GM18498 (cell line): ENCODE data around the gene CAMK2G.
"Not testable (repeated sequence)": the region's sequence is repeated elsewhere in the genome, so short reads cannot be mapped to it uniquely, and the experiment has no call there.

ENCODE experiments used
- ATAC-seq: cut with Tn5 transposase; IDR thresholded peaks from one replicate; pipeline ENCODE4 v1.9.1; 2021; ENCODE audit warnings: mild to moderate bottlenecking, moderate library complexity; ENCODE audit not compliant: unreplicated experiment

The CAMK2G gene

GRCh38 chr10:73798927-73799560, 75.3 kb downstream of the CAMK2G start:
- ATAC-seq, result no peak

DNA sequence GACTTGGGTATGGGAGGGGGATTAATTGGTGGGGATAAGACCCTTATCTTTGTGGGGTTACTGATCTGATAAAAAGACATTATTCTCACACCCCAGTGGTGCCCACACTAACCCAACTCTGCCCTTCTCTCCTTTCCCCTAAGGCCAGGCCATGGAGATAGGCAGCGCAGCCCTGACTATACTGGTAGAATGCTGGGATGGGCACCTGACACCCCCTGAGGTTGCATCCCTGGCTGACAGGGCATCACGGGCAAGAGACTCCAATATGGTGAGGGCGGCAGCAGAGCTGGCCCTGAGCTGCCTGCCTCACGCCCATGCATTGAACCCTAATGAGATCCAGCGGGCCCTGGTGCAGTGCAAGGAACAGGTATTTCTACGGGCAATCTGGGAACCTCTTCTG, 76.3 kb downstream of the CAMK2G start:
- no peak for ATAC-seq

DNA sequence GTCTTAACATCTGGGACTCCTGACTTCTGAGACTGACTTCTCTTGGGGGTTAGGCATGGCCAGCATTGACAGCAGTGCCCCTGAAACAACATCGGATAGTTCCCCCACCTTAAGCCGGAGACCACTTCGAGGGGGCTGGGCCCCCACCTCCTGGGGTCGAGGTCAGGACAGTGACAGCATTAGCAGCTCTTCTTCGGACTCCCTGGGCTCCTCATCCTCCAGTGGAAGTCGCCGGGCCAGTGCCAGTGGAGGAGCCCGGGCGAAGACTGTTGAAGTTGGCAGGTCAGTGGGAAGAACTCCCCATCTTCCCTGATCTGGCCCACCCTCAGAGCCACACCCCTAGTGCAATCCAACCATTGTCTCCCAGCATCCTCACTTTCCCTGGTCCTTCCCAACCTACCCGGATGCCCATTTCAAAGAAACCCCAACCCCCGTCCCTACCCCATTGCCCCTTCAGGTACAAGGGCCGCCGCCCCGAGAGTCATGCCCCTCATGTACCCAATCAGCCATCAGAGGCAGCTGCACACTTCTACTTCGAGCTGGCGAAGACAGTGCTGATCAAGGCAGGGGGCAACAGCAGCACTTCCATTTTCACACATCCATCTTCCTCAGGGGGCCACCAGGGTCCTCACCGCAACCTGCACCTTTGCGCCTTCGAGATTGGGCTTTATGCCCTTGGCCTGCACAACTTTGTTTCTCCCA, 76.9 kb downstream of the CAMK2G start:
- ATAC-seq, result no peak

DNA sequence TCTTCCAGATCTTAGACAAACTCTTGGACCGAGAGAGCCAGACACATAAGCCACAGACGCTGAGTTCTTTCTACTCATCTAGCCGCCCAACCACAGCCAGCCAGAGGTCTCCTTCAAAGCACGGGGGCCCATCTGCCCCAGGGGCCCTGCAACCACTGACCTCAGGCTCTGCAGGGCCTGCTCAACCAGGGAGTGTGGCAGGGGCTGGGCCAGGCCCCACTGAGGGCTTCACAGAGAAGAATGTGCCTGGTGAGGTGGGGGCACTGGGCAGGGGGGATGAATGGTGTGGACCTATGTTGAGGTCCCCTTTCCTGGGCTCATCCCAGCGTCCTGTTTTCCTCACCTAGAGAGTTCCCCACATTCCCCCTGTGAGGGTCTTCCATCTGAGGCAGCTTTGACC, 77.6 kb downstream of the CAMK2G start:
- no peak for ATAC-seq

DNA sequence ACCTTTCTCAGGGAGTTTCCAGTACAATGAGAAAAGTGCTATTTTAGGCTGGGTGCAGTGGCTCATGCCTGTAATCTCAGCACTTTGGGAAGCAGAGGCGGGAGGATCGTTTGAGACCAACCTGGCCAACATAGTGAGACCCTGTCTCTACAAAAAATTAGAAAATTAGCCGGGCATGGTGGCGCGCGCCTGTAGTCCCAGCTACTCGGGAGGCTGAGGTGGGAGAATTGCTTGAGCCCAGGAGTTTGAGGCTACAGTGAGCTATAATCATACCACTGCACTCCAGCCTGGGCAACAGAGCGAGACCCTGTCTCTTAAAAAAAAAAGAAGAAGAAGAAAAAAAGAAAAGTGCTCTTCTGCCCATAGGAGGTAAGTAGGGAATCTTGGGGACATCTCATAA, 78.3 kb downstream of the CAMK2G start:
- ATAC-seq, result not testable (repeated sequence)

DNA sequence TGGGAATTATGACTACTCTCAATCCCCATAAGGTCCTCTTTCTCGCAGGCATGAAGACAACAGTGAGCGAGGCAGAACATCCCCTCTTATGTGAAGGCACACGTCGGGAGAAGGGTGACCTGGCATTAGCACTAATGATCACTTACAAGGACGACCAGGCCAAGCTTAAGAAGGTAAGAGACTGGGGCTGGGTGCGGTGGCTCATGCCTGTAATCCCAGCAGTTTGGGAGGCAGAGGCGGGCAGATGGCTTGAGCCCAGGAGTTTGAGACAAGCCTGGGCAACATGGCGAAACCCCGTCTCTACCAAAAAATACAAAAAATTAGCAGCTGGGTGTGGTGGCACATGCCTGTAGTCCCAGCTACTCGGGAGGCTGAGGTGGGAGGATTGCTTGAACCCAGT, 78.9 kb downstream of the CAMK2G start:
- not testable (repeated sequence) for ATAC-seq

GRCh38 chr10:73793456-73793855, 80.9 kb downstream of the CAMK2G start:
- ATAC-seq, result no peak

GRCh38 chr10:73791871-73792400, 82.4 kb downstream of the CAMK2G start:
- ATAC-seq, result no peak

GRCh38 chr10:73790886-73791625, 83.3 kb downstream of the CAMK2G start:
- ATAC-seq, result no peak

DNA sequence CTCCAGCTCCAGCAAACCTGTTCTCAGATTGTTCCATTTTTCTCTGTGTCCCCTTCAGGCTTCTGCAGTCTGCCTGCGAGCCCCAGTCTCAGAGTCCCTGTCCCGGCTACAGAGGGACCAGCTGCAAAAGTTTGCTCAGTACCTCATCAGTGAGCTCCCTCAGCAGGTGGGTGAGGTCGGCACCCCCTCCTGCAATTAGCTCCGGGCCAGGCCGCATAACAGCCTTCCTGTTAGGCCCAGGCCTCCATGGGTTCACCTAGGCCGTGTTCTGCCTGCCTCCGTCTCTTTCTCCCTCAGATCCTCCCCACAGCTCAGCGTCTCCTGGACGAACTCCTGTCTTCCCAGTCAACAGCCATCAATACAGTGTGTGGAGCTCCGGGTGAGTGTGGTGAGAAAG, 84.7 kb downstream of the CAMK2G start:
- no peak for ATAC-seq

DNA sequence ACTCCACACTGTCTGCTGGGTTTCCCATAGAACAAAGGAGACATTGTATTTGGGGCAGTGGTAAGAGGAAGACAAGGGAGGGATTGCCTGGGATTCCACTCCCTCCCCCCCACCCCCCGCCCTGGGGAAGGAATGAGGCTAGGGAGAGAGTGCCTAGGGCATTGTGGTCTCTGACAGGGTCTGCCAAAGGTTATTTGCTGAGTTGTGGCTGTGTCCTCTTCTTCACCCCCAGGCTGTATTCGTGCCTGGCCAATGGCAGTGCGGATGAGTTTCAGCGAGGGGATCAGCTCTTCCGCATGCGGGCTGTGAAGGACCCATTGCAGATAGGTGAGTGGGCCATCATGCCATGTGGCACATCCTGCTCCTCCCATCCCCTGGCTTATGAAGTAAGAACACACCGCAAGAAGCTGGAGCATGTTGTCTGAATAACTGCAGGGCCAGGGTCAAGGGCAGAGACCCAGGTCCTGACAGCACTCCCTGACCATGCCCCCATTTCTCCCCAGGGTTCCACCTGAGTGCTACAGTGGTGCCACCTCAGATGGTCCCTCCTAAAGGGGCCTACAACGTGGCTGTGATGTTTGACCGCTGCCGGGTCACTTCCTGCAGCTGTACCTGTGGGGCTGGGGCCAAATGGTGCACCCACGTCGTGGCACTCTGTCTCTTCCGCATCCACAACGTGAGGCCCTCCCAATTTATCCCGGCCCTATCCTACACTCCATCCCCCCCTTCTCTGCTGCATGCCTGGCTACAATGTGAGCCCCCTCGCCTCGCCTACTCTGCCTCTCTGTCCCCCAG, 85.3 kb downstream of the CAMK2G start:
- no peak for ATAC-seq

DNA sequence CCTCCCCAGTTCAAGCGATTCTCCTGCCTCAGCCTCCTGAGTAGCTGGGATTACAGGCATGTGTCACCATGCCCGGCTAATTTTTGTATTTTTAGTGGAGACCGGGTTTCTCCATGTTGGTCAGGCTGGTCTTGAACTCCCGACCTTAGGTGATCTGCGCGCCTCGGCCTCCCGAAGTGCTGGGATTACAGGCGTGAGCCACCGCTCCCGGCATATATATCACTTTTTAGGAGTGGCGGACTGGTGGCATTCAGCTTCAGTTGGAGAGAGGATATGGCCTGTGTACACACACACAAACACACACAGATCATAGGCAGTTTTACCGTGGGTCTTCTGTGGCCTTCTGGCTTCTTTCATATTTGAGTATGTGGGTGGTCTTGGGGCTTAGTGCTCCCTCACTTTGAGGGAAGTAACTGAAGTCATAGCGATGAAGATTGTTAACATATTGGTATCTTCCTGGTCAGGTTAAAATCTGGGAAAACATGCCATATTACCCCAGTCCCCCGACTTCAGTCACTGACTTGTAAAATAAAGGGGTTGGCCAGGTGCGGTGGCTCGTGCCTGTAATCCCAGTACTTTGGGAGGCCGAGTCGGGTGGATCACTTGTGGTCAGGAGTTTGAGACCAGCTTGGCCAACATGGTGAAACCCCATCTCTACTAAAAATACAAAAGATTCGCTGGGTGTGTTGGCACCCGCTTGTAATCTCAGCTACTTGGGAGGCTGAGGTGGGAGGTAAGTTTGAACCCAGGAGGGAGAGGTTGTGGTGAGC, 87.1 kb downstream of the CAMK2G start:
- ATAC-seq, result not testable (repeated sequence)

GRCh38 chr10:73786512-73786885, 87.9 kb downstream of the CAMK2G start:
- ATAC-seq, result no peak

DNA sequence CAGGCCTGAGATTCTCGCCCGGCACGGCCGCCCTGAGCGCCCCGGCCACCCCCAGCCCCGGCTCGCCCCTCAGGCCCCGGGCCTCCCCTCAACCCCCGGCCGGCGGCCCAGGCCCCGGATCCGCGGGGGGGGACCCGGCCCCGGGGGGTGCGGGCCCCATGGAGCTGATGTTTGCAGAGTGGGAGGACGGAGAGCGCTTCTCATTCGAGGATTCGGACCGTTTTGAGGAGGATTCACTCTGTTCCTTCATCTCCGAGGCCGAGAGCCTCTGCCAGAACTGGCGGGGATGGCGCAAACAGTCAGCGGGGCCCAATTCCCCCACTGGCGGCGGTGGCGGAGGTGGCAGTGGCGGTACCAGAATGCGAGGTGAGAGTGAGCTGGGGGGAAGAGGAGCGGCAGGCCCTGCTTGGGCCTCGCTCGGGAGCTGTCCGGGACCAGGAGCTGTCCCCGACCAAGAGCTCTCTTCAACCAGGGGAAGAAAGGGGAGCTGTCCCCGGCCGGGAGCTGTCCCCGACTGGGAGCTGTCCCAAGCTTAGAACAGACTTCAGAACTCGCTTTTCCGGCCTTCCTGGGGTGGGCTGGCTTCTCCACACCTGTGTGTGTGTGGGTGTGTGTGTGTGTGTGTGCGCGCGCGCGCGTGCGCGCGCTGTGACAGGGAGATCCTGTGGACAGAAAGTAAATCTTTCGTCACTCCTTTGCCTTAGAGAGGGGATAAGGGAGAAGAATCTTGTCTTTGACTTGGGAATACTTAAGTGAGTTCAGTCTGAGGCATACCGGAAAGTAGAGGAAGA, 88.4 kb downstream of the CAMK2G start:
- ATAC-seq, result peak; percentile 33

GRCh38 chr10:73785211-73785720, 89.1 kb downstream of the CAMK2G start, which contains the start of gene ZSWIM8:
Gene ZSWIM8 (plus strand): TSS chr10:73785606. CDS start chr10:73785879, 273 bp downstream.
- ATAC-seq, result peak; percentile 77

- ATAC-seq, result no peak
Observed at GRCh38 chr10:73782749-73783085, 91.6 kb downstream of the CAMK2G start.

- peak; percentile 55 for ATAC-seq
Observed at GRCh38 chr10:73781879-73782748, 92.2 kb downstream of the CAMK2G start, which contains the start of gene CHCHD1. Gene CHCHD1 (plus strand): TSS chr10:73782048. CDS start chr10:73782076, 28 bp downstream.

DNA sequence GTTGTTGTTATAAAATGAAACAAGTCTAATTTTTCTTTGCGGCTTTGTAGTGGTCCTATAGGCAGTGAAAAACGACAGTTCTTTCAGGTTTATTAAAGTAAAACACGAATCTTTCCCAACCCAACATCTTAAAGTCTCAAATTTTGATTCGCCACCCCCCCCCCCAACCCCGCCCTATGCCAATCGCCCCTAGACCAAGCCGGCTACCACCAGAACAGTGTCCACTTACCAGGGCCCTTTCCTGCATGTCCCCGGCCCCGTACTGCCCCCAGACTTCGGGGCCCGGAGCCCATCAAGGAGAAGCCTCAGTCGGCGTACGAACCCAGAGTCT, 92.8 kb downstream of the CAMK2G start:
- ATAC-seq, result peak; percentile 3
